Neural progenitor cell (in vitro differentiated cells): ENCODE results near the gene GTF2IRD1. TPM values are rescaled to one million over a fixed set of nuclear protein-coding genes. Genes with fewer than 3 reads are reported as not detected.
A peak's percentile ranks its signal among the peaks of the same experiment; 100 is the strongest.

ENCODE experiments used
- DNase-seq: peaks from one replicate; pipeline ENCODE4 v3.0.0-alpha.2; 2016; ENCODE audit warnings: low spot score
- H2AFZ ChIP-seq: fragments of 200-600 bp; sonication (generic); replicated peaks from 2 replicates; pipeline ENCODE4 v1.6.1; 2016; ENCODE audit warnings: antibody characterized with exemption
- H3F3A ChIP-seq: fragments of 200-600 bp; sonication (generic); 2 replicates; pipeline ENCODE4 v1.6.1; 2016; ENCODE audit warnings: antibody characterized with exemption, low read depth
- H3K27ac ChIP-seq: fragments of 200-600 bp; sonication (generic); 2 replicates; pipeline ENCODE4 v1.5.1; 2016; ENCODE audit warnings: mild to moderate bottlenecking
- H3K27me3 ChIP-seq: fragments of 200-600 bp; sonication (generic); 2 replicates; pipeline ENCODE4 v1.6.1; 2016; ENCODE audit warnings: mild to moderate bottlenecking, moderate library complexity
- H3K36me3 ChIP-seq: fragments of 200-600 bp; sonication (generic); 2 replicates; pipeline ENCODE4 v1.5.1; 2016
- H3K4me1 ChIP-seq: fragments of 200-600 bp; sonication (generic); 2 replicates; pipeline ENCODE4 v1.6.1; 2016; ENCODE audit warnings: mixed run types
- H3K4me2 ChIP-seq: fragments of 200-600 bp; sonication (generic); 2 replicates; pipeline ENCODE4 v1.6.1; 2016
- H3K4me3 ChIP-seq: fragments of 200-600 bp; sonication (generic); 2 replicates; pipeline ENCODE4 v1.5.1; 2016
- H3K79me2 ChIP-seq: fragments of 200-600 bp; sonication (generic); 2 replicates; pipeline ENCODE4 v1.6.1; 2016; ENCODE audit warnings: low read depth
- H3K9ac ChIP-seq: fragments of 200-600 bp; sonication (generic); 2 replicates; pipeline ENCODE4 v1.6.1; 2016
- H3K9me3 ChIP-seq: fragments of 200-600 bp; sonication (generic); 2 replicates; pipeline ENCODE4 v1.5.1; 2016; ENCODE audit warnings: low read depth
- H4K20me1 ChIP-seq: fragments of 200-600 bp; sonication (generic); 2 replicates; pipeline ENCODE4 v1.6.1; 2016; ENCODE audit warnings: low read depth
- H3K27ac Mint-ChIP-seq: 3 replicates; pipeline ENCODE4 v1.8.0; 2021; ENCODE audit warnings: mixed read lengths
- H3K27me3 Mint-ChIP-seq: 2 replicates; pipeline ENCODE4 v1.8.0; 2022; ENCODE audit warnings: low read depth, mild to moderate bottlenecking, inconsistent platforms, moderate library complexity, mixed read lengths; ENCODE audit not compliant: insufficient read depth
- H3K36me3 Mint-ChIP-seq: 3 replicates; pipeline ENCODE4 v1.8.0; 2021; ENCODE audit warnings: mixed read lengths
- H3K4me1 Mint-ChIP-seq: 3 replicates; pipeline ENCODE4 v1.8.0; 2021; ENCODE audit warnings: mixed read lengths
- H3K4me3 Mint-ChIP-seq: 3 replicates; pipeline ENCODE4 v1.8.0; 2021; ENCODE audit warnings: mild to moderate bottlenecking, moderate library complexity, mixed read lengths
- H3K9me3 Mint-ChIP-seq: 3 replicates; pipeline ENCODE4 v1.8.0; 2020; ENCODE audit warnings: mixed read lengths
- EZH2 ChIP-seq: fragments of 200-600 bp; sonication (generic); IDR thresholded peaks from 2 replicates; pipeline ENCODE4 v1.6.1; 2017; ENCODE audit warnings: antibody characterized with exemption, mild to moderate bottlenecking, moderate library complexity
- EZH2phosphoT487 ChIP-seq: fragments of 200-600 bp; sonication (generic); IDR thresholded peaks from 2 replicates; pipeline ENCODE4 v1.6.1; 2017; ENCODE audit warnings: antibody characterized with exemption
- total RNA-seq: library from RNA; depleted of rRNA; stranded (reverse); fragments of >200 nt; gene quantifications from 2 replicates; pipeline ENCODE4 v1.2.3, GENCODE V29; 2015; ENCODE audit warnings: low replicate concordance
- TF ChIP-seq, protein P1 (sequence below): fragments of 200-600 bp; sonication (generic); IDR thresholded peaks from 2 replicates; pipeline ENCODE4 v1.5.1; 2017; ENCODE audit warnings: antibody characterized with exemption, mild to moderate bottlenecking

The GTF2IRD1 gene
- total RNA-seq, 1 donor from 2014 or later = 25.6 TPM

DNA sequence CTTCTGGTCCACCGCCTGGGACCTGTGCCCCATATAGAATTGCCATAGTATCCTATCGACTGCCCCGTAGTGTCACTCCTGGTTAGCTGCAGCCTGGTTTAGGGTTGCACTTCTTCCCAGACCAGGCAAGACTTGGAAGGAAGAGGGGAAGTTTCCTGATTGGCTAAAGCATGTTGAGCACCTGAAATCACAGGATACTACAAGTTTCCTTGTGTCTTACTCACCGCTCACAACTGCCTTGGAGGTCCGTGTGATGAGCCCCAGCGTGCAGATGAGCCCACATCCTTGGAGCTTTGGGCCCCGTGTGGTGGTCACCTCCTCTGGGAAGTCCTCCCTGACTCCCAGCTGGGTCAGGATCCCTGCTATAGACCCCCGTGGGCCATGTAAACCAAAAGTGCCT lies 129.9 kb downstream of the GTF2IRD1 start:
- Histone ChIP-seq H3K27me3 (no peaks in the 10 kb centered on the region), H2AFZ (no peak overlapping the region), H3K36me3 (no peaks in the 10 kb centered on the region), H3K4me3 (no peak overlapping the region), H3K4me2 (no peak overlapping the region), H3K9ac (no peak overlapping the region), H3K27ac (peak overlapping the region; percentile 62), H3K4me1 (peaks cover 19% of the 10 kb centered on the region), H3K79me2 (no peaks in the 10 kb centered on the region), H4K20me1 (no peaks in the 10 kb centered on the region), H3F3A (peaks cover 33% of the 10 kb centered on the region), H3K9me3 (no peaks in the 10 kb centered on the region)
- DNase-seq = no peak
- TF ChIP-seq, protein P1, sequence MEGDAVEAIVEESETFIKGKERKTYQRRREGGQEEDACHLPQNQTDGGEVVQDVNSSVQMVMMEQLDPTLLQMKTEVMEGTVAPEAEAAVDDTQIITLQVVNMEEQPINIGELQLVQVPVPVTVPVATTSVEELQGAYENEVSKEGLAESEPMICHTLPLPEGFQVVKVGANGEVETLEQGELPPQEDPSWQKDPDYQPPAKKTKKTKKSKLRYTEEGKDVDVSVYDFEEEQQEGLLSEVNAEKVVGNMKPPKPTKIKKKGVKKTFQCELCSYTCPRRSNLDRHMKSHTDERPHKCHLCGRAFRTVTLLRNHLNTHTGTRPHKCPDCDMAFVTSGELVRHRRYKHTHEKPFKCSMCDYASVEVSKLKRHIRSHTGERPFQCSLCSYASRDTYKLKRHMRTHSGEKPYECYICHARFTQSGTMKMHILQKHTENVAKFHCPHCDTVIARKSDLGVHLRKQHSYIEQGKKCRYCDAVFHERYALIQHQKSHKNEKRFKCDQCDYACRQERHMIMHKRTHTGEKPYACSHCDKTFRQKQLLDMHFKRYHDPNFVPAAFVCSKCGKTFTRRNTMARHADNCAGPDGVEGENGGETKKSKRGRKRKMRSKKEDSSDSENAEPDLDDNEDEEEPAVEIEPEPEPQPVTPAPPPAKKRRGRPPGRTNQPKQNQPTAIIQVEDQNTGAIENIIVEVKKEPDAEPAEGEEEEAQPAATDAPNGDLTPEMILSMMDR = no peak
- TF ChIP-seq EZH2 (no peak), EZH2phosphoT487 (no peak)
- Mint-ChIP-seq H3K4me3 (peak overlapping the region; percentile 48), H3K9me3 (no peaks in the 10 kb centered on the region), H3K36me3 (peaks cover 4% of the 10 kb centered on the region), H3K27ac (no peak overlapping the region), H3K4me1 (peaks cover 46% of the 10 kb centered on the region), H3K27me3 (peaks cover 6% of the 10 kb centered on the region)

DNA sequence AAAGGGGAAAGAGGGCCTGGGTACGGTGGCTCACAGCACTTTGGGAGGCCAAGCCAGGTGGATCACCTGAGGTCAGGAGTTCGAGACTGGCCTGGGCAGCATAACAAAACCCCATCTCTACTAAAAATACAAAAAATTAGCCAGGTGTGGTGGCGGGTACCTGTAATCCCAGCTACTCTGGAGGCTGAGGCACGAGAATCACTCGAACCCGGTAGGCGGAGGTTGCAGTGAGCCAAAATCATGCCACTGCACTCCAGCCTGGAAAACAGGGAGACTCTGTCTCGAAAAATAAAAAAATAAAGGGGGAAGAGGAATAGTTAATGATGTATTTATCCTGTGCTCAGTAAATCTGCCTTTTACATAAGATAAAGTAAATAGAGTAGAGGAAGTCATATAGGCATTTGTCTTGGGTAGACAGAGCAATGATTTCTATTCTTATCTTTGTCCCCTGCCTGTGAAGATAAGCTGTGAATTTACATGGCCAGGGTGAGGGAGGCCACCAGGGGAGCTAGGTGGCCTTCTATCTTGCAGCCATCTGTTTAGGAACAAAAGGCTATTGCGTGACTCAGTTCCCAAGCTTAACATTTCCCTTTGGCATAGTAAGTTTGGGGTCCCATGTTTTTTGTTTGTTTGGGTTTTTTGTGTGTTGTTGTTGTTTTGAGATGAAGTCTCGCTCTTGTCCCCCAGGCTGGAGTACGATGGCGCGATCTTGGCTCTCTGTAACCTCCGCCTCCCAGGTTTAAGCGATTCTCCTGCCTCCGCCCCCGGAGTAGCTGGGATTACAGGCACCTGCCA lies 130.7 kb downstream of the GTF2IRD1 start:
- H3K27me3 Mint-ChIP-seq = peaks cover 6% of the 10 kb centered on the region
- H3K27ac Mint-ChIP-seq = peak overlapping the region; percentile 21
- no peaks in the 10 kb centered on the region for H3K9me3 ChIP-seq
- no peaks in the 10 kb centered on the region for H3K9me3 Mint-ChIP-seq
- no peaks in the 10 kb centered on the region for H4K20me1 ChIP-seq
- no peak for DNase-seq
- TF ChIP-seq, protein P1 = peak; percentile 36
- TF ChIP-seq EZH2 (no peak), EZH2phosphoT487 (no peak)
- no peak overlapping the region for H3K4me3 Mint-ChIP-seq
- H3K27me3 ChIP-seq = no peaks in the 10 kb centered on the region
- no peaks in the 10 kb centered on the region for H3K36me3 ChIP-seq
- H3K79me2 ChIP-seq = no peaks in the 10 kb centered on the region
- H3K4me1 ChIP-seq = peaks cover 19% of the 10 kb centered on the region
- H3F3A ChIP-seq = peaks cover 33% of the 10 kb centered on the region
- peaks cover 4% of the 10 kb centered on the region for H3K36me3 Mint-ChIP-seq
- H3K9ac ChIP-seq = no peak overlapping the region
- peaks cover 49% of the 10 kb centered on the region for H3K4me1 Mint-ChIP-seq
- H3K4me2 ChIP-seq = no peak overlapping the region
- H2AFZ ChIP-seq = no peak overlapping the region
- H3K4me3 ChIP-seq = no peak overlapping the region
- peak overlapping the region; percentile 62 for H3K27ac ChIP-seq

DNA sequence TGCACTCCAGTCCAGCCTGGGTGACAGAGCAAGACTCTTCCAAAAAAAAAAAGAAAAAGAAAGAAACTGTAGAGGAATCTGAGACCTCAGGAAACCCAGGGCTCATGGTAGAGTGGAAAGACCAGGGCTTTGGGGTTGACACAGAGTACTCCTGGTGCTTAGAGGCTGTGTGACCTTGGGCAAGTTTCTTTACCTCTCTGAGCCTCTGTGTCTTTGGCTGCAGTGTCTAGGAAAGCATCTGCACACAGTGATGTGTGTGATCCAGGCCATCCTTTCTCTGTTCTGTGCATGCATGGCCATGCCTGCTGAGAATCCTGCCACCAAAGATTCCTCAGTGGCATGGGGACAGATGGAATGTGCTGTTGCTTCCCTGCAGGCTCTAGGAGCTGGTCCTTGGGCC lies 132.1 kb downstream of the GTF2IRD1 start:
- H3K27ac ChIP-seq = peak overlapping the region; percentile 86
- no peaks in the 10 kb centered on the region for H3K27me3 ChIP-seq
- H3K9ac ChIP-seq = no peak overlapping the region
- peaks cover 33% of the 10 kb centered on the region for H3F3A ChIP-seq
- no peaks in the 10 kb centered on the region for H3K9me3 ChIP-seq
- Mint-ChIP-seq H3K9me3 (no peaks in the 10 kb centered on the region), H3K4me3 (no peak overlapping the region), H3K27me3 (peaks cover 6% of the 10 kb centered on the region), H3K36me3 (peaks cover 8% of the 10 kb centered on the region), H3K27ac (peak overlapping the region; percentile 87), H3K4me1 (peaks cover 41% of the 10 kb centered on the region)
- H3K4me1 ChIP-seq = peaks cover 19% of the 10 kb centered on the region
- no peaks in the 10 kb centered on the region for H3K79me2 ChIP-seq
- H3K4me2 ChIP-seq = no peak overlapping the region
- H3K36me3 ChIP-seq = no peaks in the 10 kb centered on the region
- H4K20me1 ChIP-seq = no peaks in the 10 kb centered on the region
- TF ChIP-seq EZH2 (no peak), EZH2phosphoT487 (no peak)
- TF ChIP-seq, protein P1 = no peak
- no peak overlapping the region for H2AFZ ChIP-seq
- no peak overlapping the region for H3K4me3 ChIP-seq
- DNase-seq = no peak
